ENCODE results near the gene BMPR1A.

BMPR1A gene

GRCh38 chr10:86753638-86754434 is 2.6 kb upstream of the BMPR1A start:
- Histone ChIP-seq H3K9me3 (replicated peaks; ENCODE audit: low read length) (no peaks in the 10 kb centered on the region), H3K9ac (ENCODE audit: low read depth, low read length) (no peak overlapping the region), H3K36me3 (ENCODE audit: insufficient read depth, low read length) (no peaks in the 10 kb centered on the region), H3K4me3 (ENCODE audit: low read length) (no peak overlapping the region), H3K4me1 (ENCODE audit: control insufficient read depth, insufficient read depth, low read length) (peaks cover 15% of the 10 kb centered on the region), H3K4me2 (ENCODE audit: low read length) (peak overlapping the region; percentile 49), H3K27me3 (ENCODE audit: control insufficient read depth, insufficient read depth, low read length) (no peaks in the 10 kb centered on the region)

- Histone ChIP-seq H3K4me2 (ENCODE audit: low read length) (peak overlapping the region; percentile 95), H3K4me1 (ENCODE audit: control insufficient read depth, insufficient read depth, low read length) (peaks cover 23% of the 10 kb centered on the region), H3K4me3 (ENCODE audit: low read length) (peak overlapping the region; percentile 84), H3K9ac (ENCODE audit: low read depth, low read length) (peak overlapping the region; percentile 98), H3K36me3 (ENCODE audit: insufficient read depth, low read length) (no peaks in the 10 kb centered on the region), H3K9me3 (replicated peaks; ENCODE audit: low read length) (no peaks in the 10 kb centered on the region), H3K27me3 (ENCODE audit: control insufficient read depth, insufficient read depth, low read length) (no peaks in the 10 kb centered on the region)
Measured at GRCh38 chr10:86755454-86755739, 1.0 kb upstream of the BMPR1A start.

GRCh38 chr10:86755740-86756510 is 494 bp upstream of the BMPR1A start:
- Histone ChIP-seq H3K4me3 (ENCODE audit: low read length) (peak overlapping the region; percentile 84), H3K4me1 (ENCODE audit: control insufficient read depth, insufficient read depth, low read length) (peaks cover 23% of the 10 kb centered on the region), H3K4me2 (ENCODE audit: low read length) (peak overlapping the region; percentile 95), H3K9me3 (replicated peaks; ENCODE audit: low read length) (no peaks in the 10 kb centered on the region), H3K36me3 (ENCODE audit: insufficient read depth, low read length) (no peaks in the 10 kb centered on the region), H3K27me3 (ENCODE audit: control insufficient read depth, insufficient read depth, low read length) (no peaks in the 10 kb centered on the region), H3K9ac (ENCODE audit: low read depth, low read length) (peak overlapping the region; percentile 98)

- H3K36me3 ChIP-seq (ENCODE audit: insufficient read depth, low read length) = no peaks in the 10 kb centered on the region
- no peaks in the 10 kb centered on the region for H3K9me3 ChIP-seq (replicated peaks; ENCODE audit: low read length)
- peak overlapping the region; percentile 92 for H3K9ac ChIP-seq (ENCODE audit: low read depth, low read length)
- peak overlapping the region; percentile 87 for H3K4me2 ChIP-seq (ENCODE audit: low read length)
- peaks cover 23% of the 10 kb centered on the region for H3K4me1 ChIP-seq (ENCODE audit: control insufficient read depth, insufficient read depth, low read length)
- no peaks in the 10 kb centered on the region for H3K27me3 ChIP-seq (ENCODE audit: control insufficient read depth, insufficient read depth, low read length)
- peak overlapping the region; percentile 94 for H3K4me3 ChIP-seq (ENCODE audit: low read length)
Measured at GRCh38 chr10:86757113-86757972, 924 bp downstream of the BMPR1A start.

- Histone ChIP-seq H3K9me3 (replicated peaks; ENCODE audit: low read length) (no peaks in the 10 kb centered on the region), H3K4me1 (ENCODE audit: control insufficient read depth, insufficient read depth, low read length) (peaks cover 23% of the 10 kb centered on the region), H3K9ac (ENCODE audit: low read depth, low read length) (peak overlapping the region; percentile 92), H3K4me2 (ENCODE audit: low read length) (peak overlapping the region; percentile 87), H3K4me3 (ENCODE audit: low read length) (peak overlapping the region; percentile 94), H3K27me3 (ENCODE audit: control insufficient read depth, insufficient read depth, low read length) (no peaks in the 10 kb centered on the region), H3K36me3 (ENCODE audit: insufficient read depth, low read length) (no peaks in the 10 kb centered on the region)
Measured at GRCh38 chr10:86758189-86759072, 2.0 kb downstream of the BMPR1A start.

- Histone ChIP-seq H3K4me2 (ENCODE audit: low read length) (peak overlapping the region; percentile 87), H3K4me3 (ENCODE audit: low read length) (peak overlapping the region; percentile 94), H3K4me1 (ENCODE audit: control insufficient read depth, insufficient read depth, low read length) (peaks cover 19% of the 10 kb centered on the region), H3K9me3 (replicated peaks; ENCODE audit: low read length) (no peaks in the 10 kb centered on the region), H3K36me3 (ENCODE audit: insufficient read depth, low read length) (no peaks in the 10 kb centered on the region), H3K9ac (ENCODE audit: low read depth, low read length) (peak overlapping the region; percentile 43), H3K27me3 (ENCODE audit: control insufficient read depth, insufficient read depth, low read length) (no peaks in the 10 kb centered on the region)
Measured at GRCh38 chr10:86759073-86759672, 2.8 kb downstream of the BMPR1A start.

GRCh38 chr10:86763404-86763803 is 7.0 kb downstream of the BMPR1A start:
- peaks cover 8% of the 10 kb centered on the region for H3K4me1 ChIP-seq (ENCODE audit: control insufficient read depth, insufficient read depth, low read length)
- H3K36me3 ChIP-seq (ENCODE audit: insufficient read depth, low read length) = no peaks in the 10 kb centered on the region
- H3K27me3 ChIP-seq (ENCODE audit: control insufficient read depth, insufficient read depth, low read length) = no peaks in the 10 kb centered on the region
- H3K4me3 ChIP-seq (ENCODE audit: low read length) = no peak overlapping the region
- H3K4me2 ChIP-seq (ENCODE audit: low read length) = no peak overlapping the region
- H3K9ac ChIP-seq (ENCODE audit: low read depth, low read length) = no peak overlapping the region
- H3K9me3 ChIP-seq (replicated peaks; ENCODE audit: low read length) = no peaks in the 10 kb centered on the region

GRCh38 chr10:86765548-86765947 is 9.1 kb downstream of the BMPR1A start:
- no peaks in the 10 kb centered on the region for H3K9me3 ChIP-seq (replicated peaks; ENCODE audit: low read length)
- H3K4me2 ChIP-seq (ENCODE audit: low read length) = no peak overlapping the region
- no peaks in the 10 kb centered on the region for H3K36me3 ChIP-seq (ENCODE audit: insufficient read depth, low read length)
- H3K4me1 ChIP-seq (ENCODE audit: control insufficient read depth, insufficient read depth, low read length) = no peaks in the 10 kb centered on the region
- H3K4me3 ChIP-seq (ENCODE audit: low read length) = no peak overlapping the region
- no peak overlapping the region for H3K9ac ChIP-seq (ENCODE audit: low read depth, low read length)
- H3K27me3 ChIP-seq (ENCODE audit: control insufficient read depth, insufficient read depth, low read length) = no peaks in the 10 kb centered on the region

GRCh38 chr10:86768412-86769062 is 12.1 kb downstream of the BMPR1A start:
- Histone ChIP-seq H3K4me2 (ENCODE audit: low read length) (no peak overlapping the region), H3K9ac (ENCODE audit: low read depth, low read length) (no peak overlapping the region), H3K4me3 (ENCODE audit: low read length) (no peak overlapping the region), H3K9me3 (replicated peaks; ENCODE audit: low read length) (no peaks in the 10 kb centered on the region), H3K36me3 (ENCODE audit: insufficient read depth, low read length) (no peaks in the 10 kb centered on the region), H3K4me1 (ENCODE audit: control insufficient read depth, insufficient read depth, low read length) (no peaks in the 10 kb centered on the region), H3K27me3 (ENCODE audit: control insufficient read depth, insufficient read depth, low read length) (no peaks in the 10 kb centered on the region)

GRCh38 chr10:86769991-86770390 is 13.6 kb downstream of the BMPR1A start:
- Histone ChIP-seq H3K4me2 (ENCODE audit: low read length) (no peak overlapping the region), H3K9ac (ENCODE audit: low read depth, low read length) (no peak overlapping the region)

More at GRCh38 chr10:86769991-86770390, 13.6 kb downstream of the BMPR1A start:
- no peaks in the 10 kb centered on the region for H3K27me3 ChIP-seq (ENCODE audit: control insufficient read depth, insufficient read depth, low read length)
- no peaks in the 10 kb centered on the region for H3K9me3 ChIP-seq (replicated peaks; ENCODE audit: low read length)
- H3K36me3 ChIP-seq (ENCODE audit: insufficient read depth, low read length) = no peaks in the 10 kb centered on the region
- peaks cover 4% of the 10 kb centered on the region for H3K4me1 ChIP-seq (ENCODE audit: control insufficient read depth, insufficient read depth, low read length)
- no peak overlapping the region for H3K4me3 ChIP-seq (ENCODE audit: low read length)
